GM19240 (cell line): ENCODE results near the gene DBNDD2.

Experiments used
- DNase-seq: peaks from one replicate; pipeline ENCODE4 v3.0.0; 2011; ENCODE audit warnings: low spot score; ENCODE audit not compliant: insufficient read length

DBNDD2 gene

GRCh38 chr20:45448270-45448669 lies 40.2 kb downstream of the DBNDD2 start:
- no peak for DNase-seq

GRCh38 chr20:45449528-45449927 lies 41.4 kb downstream of the DBNDD2 start:
- DNase-seq, result no peak

DNA sequence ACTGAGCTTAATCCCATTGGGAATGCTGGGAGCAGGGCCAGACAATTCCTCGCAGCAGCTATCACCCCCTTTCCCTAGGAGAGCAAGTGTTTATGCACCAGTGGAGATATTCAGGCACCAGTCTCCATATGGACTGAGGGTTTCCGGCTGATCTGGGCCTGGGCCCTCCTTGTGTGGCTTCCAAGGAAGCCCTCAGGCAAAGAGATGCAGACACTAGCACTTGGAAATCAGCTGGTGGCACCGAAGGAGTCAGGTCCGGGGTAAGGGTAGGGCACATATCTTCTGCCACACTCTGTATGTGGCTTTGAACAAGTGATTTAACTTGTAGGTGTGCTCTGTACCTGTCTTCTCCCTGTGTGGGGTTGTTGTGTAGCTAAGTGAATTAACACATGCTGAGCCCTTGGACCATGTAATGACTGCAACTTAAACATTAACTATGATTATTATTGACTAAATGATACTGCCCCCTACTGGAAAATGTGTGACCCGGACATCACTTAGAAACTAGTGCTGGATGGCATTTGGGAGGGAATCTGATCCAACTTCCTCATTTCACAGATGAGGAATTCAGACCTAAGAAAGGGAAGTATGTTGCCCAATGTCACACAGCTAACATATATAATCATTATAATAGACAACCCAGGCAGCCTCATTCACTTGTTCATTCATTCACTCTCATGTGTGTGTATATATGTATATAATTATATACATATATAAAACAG lies 42.2 kb downstream of the DBNDD2 start:
- DNase-seq, result no peak

GRCh38 chr20:45452238-45452637 lies 44.1 kb downstream of the DBNDD2 start:
- DNase-seq, result no peak

- no peak for DNase-seq
Measured at GRCh38 chr20:45452772-45453691, 44.9 kb downstream of the DBNDD2 start.

GRCh38 chr20:45456632-45457031 lies 48.5 kb downstream of the DBNDD2 start:
- no peak for DNase-seq

- DNase-seq, result no peak
Measured at GRCh38 chr20:45459606-45460005, 51.5 kb downstream of the DBNDD2 start.
